C4-2B (cell line): ENCODE results near the gene MOB3B.

Experiments
- ZFX ChIP-seq: fragments of 450-650 bp; IDR thresholded peaks from 2 replicates; pipeline ENCODE4 v1.6.1; 2017
- TF ChIP-seq, protein P1 (sequence below): fragments of 450-650 bp; conservative IDR thresholded peaks from 2 replicates; pipeline ENCODE4 v1.5.1; 2017; ENCODE audit warnings: mild to moderate bottlenecking

DNA sequence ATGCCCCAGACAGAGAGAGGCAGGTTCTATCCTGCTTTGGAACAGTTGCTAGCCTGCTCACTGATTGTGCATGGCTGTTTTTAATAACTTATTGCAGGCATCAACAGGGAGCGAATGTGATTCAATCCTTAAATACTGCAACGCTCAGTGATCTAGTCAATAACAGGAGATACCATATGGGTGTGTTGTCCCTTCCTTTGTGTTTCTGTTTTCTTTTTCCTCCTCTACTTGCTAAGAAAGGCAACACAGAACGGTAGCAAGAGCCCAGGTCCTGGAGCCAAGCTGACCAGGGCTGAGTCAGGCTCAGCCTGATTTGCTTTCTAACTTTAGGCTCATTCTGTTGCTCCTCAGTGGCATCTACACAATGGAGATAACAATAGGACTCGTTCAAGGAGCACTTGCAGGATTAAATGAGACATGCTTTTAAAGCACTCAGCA lies 134.1 kb downstream of the MOB3B start:
- TF ChIP-seq, protein P1, sequence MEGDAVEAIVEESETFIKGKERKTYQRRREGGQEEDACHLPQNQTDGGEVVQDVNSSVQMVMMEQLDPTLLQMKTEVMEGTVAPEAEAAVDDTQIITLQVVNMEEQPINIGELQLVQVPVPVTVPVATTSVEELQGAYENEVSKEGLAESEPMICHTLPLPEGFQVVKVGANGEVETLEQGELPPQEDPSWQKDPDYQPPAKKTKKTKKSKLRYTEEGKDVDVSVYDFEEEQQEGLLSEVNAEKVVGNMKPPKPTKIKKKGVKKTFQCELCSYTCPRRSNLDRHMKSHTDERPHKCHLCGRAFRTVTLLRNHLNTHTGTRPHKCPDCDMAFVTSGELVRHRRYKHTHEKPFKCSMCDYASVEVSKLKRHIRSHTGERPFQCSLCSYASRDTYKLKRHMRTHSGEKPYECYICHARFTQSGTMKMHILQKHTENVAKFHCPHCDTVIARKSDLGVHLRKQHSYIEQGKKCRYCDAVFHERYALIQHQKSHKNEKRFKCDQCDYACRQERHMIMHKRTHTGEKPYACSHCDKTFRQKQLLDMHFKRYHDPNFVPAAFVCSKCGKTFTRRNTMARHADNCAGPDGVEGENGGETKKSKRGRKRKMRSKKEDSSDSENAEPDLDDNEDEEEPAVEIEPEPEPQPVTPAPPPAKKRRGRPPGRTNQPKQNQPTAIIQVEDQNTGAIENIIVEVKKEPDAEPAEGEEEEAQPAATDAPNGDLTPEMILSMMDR, result no peak
- TF ChIP-seq ZFX, result no peak
